Measurements from ENCODE around the gene ABCC3.
"Not testable (repeated sequence)": the region's sequence is repeated elsewhere in the genome, so short reads cannot be mapped to it uniquely, and the experiment has no call there.

Gene ABCC3

GRCh38 chr17:50666316-50666715 lies 31.6 kb downstream of the ABCC3 start:
- DNase-seq (ENCODE audit: low spot score), result no peak

- DNase-seq (ENCODE audit: low spot score), result no peak
Measured at GRCh38 chr17:50667259-50668024, 32.8 kb downstream of the ABCC3 start.

- no peak for DNase-seq (ENCODE audit: low spot score)
Measured at GRCh38 chr17:50668025-50668837, 33.5 kb downstream of the ABCC3 start.

GRCh38 chr17:50668838-50669581 lies 34.3 kb downstream of the ABCC3 start:
- no peak for DNase-seq (ENCODE audit: low spot score)

- no peak for DNase-seq (ENCODE audit: low spot score)
Measured at GRCh38 chr17:50672071-50672470, 37.4 kb downstream of the ABCC3 start.

- no peak for DNase-seq (ENCODE audit: low spot score)
Measured at GRCh38 chr17:50672831-50673551, 38.3 kb downstream of the ABCC3 start.

- DNase-seq (ENCODE audit: low spot score), result no peak
Measured at GRCh38 chr17:50675190-50675589, 40.5 kb downstream of the ABCC3 start.

- peak; percentile 97 for DNase-seq (ENCODE audit: low spot score)
Measured at GRCh38 chr17:50675627-50676026, 40.9 kb downstream of the ABCC3 start.

- no peak for DNase-seq (ENCODE audit: low spot score)
Measured at GRCh38 chr17:50676065-50676975, 41.6 kb downstream of the ABCC3 start.

GRCh38 chr17:50677851-50678375 lies 43.2 kb downstream of the ABCC3 start:
- DNase-seq (ENCODE audit: low spot score), result no peak

GRCh38 chr17:50679008-50679544 lies 44.4 kb downstream of the ABCC3 start:
- DNase-seq (ENCODE audit: low spot score), result no peak

- no peak for DNase-seq (ENCODE audit: low spot score)
Measured at GRCh38 chr17:50680126-50680525, 45.4 kb downstream of the ABCC3 start.

- DNase-seq (ENCODE audit: low spot score), result not testable (repeated sequence)
Measured at GRCh38 chr17:50680543-50681262, 46.0 kb downstream of the ABCC3 start.

GRCh38 chr17:50681263-50682200 lies 46.9 kb downstream of the ABCC3 start:
- peak; percentile 77 for DNase-seq (ENCODE audit: low spot score)

GRCh38 chr17:50682441-50682840 lies 47.8 kb downstream of the ABCC3 start:
- no peak for DNase-seq (ENCODE audit: low spot score)

GRCh38 chr17:50682938-50683337 lies 48.3 kb downstream of the ABCC3 start:
- DNase-seq (ENCODE audit: low spot score), result no peak

GRCh38 chr17:50683434-50684287 lies 49.0 kb downstream of the ABCC3 start:
- no peak for DNase-seq (ENCODE audit: low spot score)

- DNase-seq (ENCODE audit: low spot score), result no peak
Measured at GRCh38 chr17:50684288-50684611, 49.6 kb downstream of the ABCC3 start.
